Smooth muscle cell (in vitro differentiated cells): ENCODE measurements around the gene TBC1D9. TPM values are rescaled to one million over a fixed set of nuclear protein-coding genes. Genes with fewer than 3 reads are reported as not detected.
"Not testable (repeated sequence)": the region's sequence is repeated elsewhere in the genome, so short reads cannot be mapped to it uniquely, and the experiment has no call there.

ENCODE experiments used
- DNase-seq: peaks from one replicate; lab custom pipeline; 2025; ENCODE audit not compliant: unreplicated experiment; lab: John Stamatoyannopoulos, UW
- H2AFZ ChIP-seq: fragments of 200-600 bp; sonication (generic); 2 replicates; pipeline ENCODE4 v1.6.0; 2016; ENCODE audit warnings: antibody characterized with exemption, low read depth, mild to moderate bottlenecking
- H3F3A ChIP-seq: fragments of 200-600 bp; sonication (generic); 2 replicates; pipeline ENCODE4 v1.6.0; 2017; ENCODE audit warnings: antibody characterized with exemption, low read depth
- H3K27ac ChIP-seq: fragments of 200-600 bp; sonication (generic); 2 replicates; pipeline ENCODE4 v1.5.1; 2016; ENCODE audit warnings: low read depth, mild to moderate bottlenecking
- H3K27me3 ChIP-seq: fragments of 200-600 bp; sonication (generic); 2 replicates; pipeline ENCODE4 v1.6.1; 2016; ENCODE audit warnings: low read depth, mild to moderate bottlenecking
- H3K36me3 ChIP-seq: fragments of 200-600 bp; sonication (generic); 2 replicates; pipeline ENCODE4 v1.5.1; 2016; ENCODE audit warnings: low read depth
- H3K4me1 ChIP-seq: fragments of 200-600 bp; sonication (generic); 2 replicates; pipeline ENCODE4 v1.5.1; 2016; ENCODE audit warnings: low read depth
- H3K4me2 ChIP-seq: fragments of 200-600 bp; sonication (generic); 2 replicates; pipeline ENCODE4 v1.6.0; 2016; ENCODE audit warnings: mild to moderate bottlenecking
- H3K4me3 ChIP-seq: fragments of 200-600 bp; sonication (generic); 2 replicates; pipeline ENCODE4 v1.5.1; 2016; ENCODE audit warnings: mild to moderate bottlenecking
- H3K79me2 ChIP-seq: fragments of 200-600 bp; sonication (generic); 2 replicates; pipeline ENCODE4 v1.6.0; 2016; ENCODE audit warnings: low read depth, mild to moderate bottlenecking
- H3K9ac ChIP-seq: fragments of 200-600 bp; sonication (generic); 2 replicates; pipeline ENCODE4 v1.6.0; 2016; ENCODE audit warnings: low read depth
- H3K9me3 ChIP-seq: fragments of 200-600 bp; sonication (generic); replicated peaks from 2 replicates; pipeline ENCODE4 v1.5.1; 2016; ENCODE audit warnings: low read depth
- H4K20me1 ChIP-seq: fragments of 200-600 bp; sonication (generic); 2 replicates; pipeline ENCODE4 v1.6.0; 2016; ENCODE audit warnings: low read depth
- CTCF ChIP-seq: fragments of 200-600 bp; sonication (generic); IDR thresholded peaks from 2 replicates; pipeline ENCODE4 v1.5.1; 2017; ENCODE audit warnings: borderline replicate concordance, mild to moderate bottlenecking, antibody characterized with exemption; ENCODE audit not compliant: insufficient read depth, poor library complexity, severe bottlenecking
- WGBS: methylation state at CpG from one replicate; pipeline ENCODE4 v1.1.7; 2016; ENCODE audit warnings: low lambda C conversion rate; 5-methylcytosine and 5-hydroxymethylcytosine counted together
- polyA plus RNA-seq: library from polyadenylated mRNA; unstranded; fragments of >200 nt; fragmentation: Nextera tagmentation; extraction: Ambion mirVana; gene quantifications from 2 replicates; pipeline ENCODE4 v1.2.1, GENCODE V29; 2016
- total RNA-seq: library from RNA; depleted of rRNA; stranded (reverse); fragments of >200 nt; gene quantifications from 2 replicates; pipeline ENCODE4 v1.2.3, GENCODE V29; 2014

Gene TBC1D9
- total and polyA plus RNA-seq, 2 experiments from 2014 or later = 9.1 to 39.5 TPM

DNA sequence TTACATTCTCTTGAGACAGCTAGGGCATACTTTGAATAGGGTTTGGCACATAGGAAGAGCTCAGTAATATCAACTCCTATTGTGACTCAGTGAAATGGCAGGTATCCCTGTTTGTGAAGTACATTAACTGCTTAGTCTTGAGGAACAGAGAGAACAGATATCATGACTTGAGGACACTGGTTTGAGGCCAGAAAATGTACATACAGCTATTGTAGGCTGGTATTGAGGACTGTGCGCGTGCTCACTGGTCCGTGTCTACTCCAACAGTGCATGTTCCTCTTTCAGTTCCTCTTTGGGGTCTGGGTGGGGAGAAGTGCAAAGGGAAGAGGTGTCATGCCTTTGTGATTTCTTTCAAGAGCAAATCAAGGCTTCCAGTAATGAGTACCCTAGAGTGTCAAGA lies 34.6 kb upstream of the TBC1D9 start:
- Histone ChIP-seq H3K9me3 (no peaks in the 10 kb centered on the region), H3K4me3 (no peak overlapping the region), H3K27ac (no peak overlapping the region), H3K4me1 (no peaks in the 10 kb centered on the region), H3F3A (no peaks in the 10 kb centered on the region), H3K9ac (no peak overlapping the region), H3K27me3 (no peaks in the 10 kb centered on the region), H4K20me1 (no peaks in the 10 kb centered on the region), H3K4me2 (no peak overlapping the region), H3K79me2 (no peaks in the 10 kb centered on the region), H2AFZ (no peak overlapping the region), H3K36me3 (no peaks in the 10 kb centered on the region)
- 97% methylated on average over 3 of the region's 3 CpGs for WGBS
- no peak for DNase-seq
- TF ChIP-seq CTCF = no peak

DNA sequence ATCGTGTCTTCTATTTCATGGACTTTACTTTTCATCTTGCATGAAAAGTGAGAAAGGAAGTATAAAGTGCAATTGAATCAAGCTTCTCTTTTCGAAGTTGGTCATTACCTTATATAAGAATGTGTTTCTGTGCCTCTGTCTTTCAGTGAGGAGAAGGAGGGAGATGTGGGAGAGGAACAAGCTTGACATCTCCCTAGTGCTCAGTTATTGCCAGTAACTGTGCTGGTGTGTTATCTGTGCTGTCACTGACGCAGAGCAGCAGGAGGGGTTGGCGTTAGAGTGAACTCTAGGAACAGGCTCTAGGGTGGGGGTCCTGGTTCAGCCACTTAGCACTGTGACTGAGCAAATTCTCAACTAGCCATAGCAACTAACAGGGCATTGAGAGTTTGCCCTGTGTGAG lies 34.0 kb upstream of the TBC1D9 start:
- no peak overlapping the region for H3K27ac ChIP-seq

DNA sequence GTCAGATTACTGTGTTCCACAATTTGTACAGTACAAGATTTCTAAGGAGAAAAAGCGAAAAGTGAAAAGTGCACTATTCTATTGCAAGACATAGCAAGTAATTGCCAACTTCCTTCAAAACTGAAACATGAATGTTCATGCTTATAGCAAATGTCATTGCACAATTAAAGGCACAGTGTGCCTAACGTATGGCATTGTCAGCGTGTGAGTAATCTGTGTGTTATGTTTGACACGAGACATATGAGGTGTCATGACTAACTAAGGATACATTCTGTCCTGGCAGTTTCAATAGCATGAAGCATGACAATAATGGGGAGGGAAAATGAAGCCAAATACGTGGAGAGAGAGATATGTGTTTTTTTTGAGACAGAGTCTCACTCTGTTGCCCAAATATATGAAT lies 33.6 kb upstream of the TBC1D9 start:
- Histone ChIP-seq H3K27me3 (no peaks in the 10 kb centered on the region), H3K36me3 (no peaks in the 10 kb centered on the region), H3K9me3 (no peaks in the 10 kb centered on the region), H4K20me1 (no peaks in the 10 kb centered on the region), H3K4me3 (no peak overlapping the region), H3K9ac (no peak overlapping the region), H3K4me1 (no peaks in the 10 kb centered on the region), H3K4me2 (no peak overlapping the region), H3K27ac (no peak overlapping the region), H3F3A (no peaks in the 10 kb centered on the region), H2AFZ (no peak overlapping the region), H3K79me2 (no peaks in the 10 kb centered on the region)
- WGBS = 64% methylated on average over 5 of the region's 5 CpGs
- DNase-seq = no peak
- TF ChIP-seq CTCF = no peak

More for the DNA sequence above, 34.0 kb upstream of the TBC1D9 start:
- no peak overlapping the region for H3K9ac ChIP-seq
- whole genome bisulfite sequencing = 60% methylated on average over 4 of the region's 4 CpGs
- no peaks in the 10 kb centered on the region for H3K4me1 ChIP-seq
- H2AFZ ChIP-seq = no peak overlapping the region
- no peaks in the 10 kb centered on the region for H3K36me3 ChIP-seq
- H3K4me3 ChIP-seq = no peak overlapping the region
- DNase-seq = no peak
- no peak overlapping the region for H3K4me2 ChIP-seq
- TF ChIP-seq CTCF = no peak
- no peaks in the 10 kb centered on the region for H3F3A ChIP-seq
- H3K27me3 ChIP-seq = no peaks in the 10 kb centered on the region
- no peaks in the 10 kb centered on the region for H3K9me3 ChIP-seq
- H4K20me1 ChIP-seq = no peaks in the 10 kb centered on the region
- H3K79me2 ChIP-seq = no peaks in the 10 kb centered on the region

DNA sequence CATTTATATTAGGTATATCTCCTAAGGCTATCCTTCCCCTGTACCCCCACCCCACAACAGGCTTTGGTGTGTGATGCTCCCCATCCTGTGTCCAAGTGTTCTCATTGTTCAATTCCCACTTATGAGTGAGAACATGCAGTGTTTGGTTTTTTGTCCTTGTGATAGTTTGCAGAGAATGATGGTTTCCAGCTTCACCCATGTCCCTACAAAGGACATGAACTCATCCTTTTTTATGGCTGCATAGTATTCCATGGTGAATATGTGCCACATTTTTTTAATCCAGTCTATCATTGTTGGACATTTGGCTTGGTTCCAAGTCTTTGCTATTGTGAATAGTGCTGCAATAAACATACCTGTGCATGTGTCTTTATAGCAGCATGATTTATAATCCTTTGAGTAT lies 26.6 kb upstream of the TBC1D9 start:
- H3K9ac ChIP-seq, H3K9me3 ChIP-seq, DNase-seq, H3K79me2 ChIP-seq, H3K4me1 ChIP-seq, H3K4me2 ChIP-seq, H3K27ac ChIP-seq, H3F3A ChIP-seq, H3K27me3 ChIP-seq, H2AFZ ChIP-seq, H3K4me3 ChIP-seq, H4K20me1 ChIP-seq, H3K36me3 ChIP-seq: not testable (repeated sequence)
